G401.6 (cell line): Measurements from ENCODE around the gene ST8SIA1.
"Not testable (repeated sequence)": the region's sequence is repeated elsewhere in the genome, so short reads cannot be mapped to it uniquely, and the experiment has no call there.

Experiments used
- FAIRE-seq: peaks from 2 replicates; lab custom pipeline; 2012; peaks lifted over from hg19 to GRCh38; lab: Jason Lieb, UNC

The ST8SIA1 gene

GRCh38 chr12:22160396-22161003 lies 174.0 kb downstream of the ST8SIA1 start:
- FAIRE-seq: no peak

- not testable (repeated sequence) for FAIRE-seq
These were observed 185.2 kb downstream of the ST8SIA1 start for GRCh38 chr12:22149286-22149685.

- not testable (repeated sequence) for FAIRE-seq
These were observed 187.8 kb downstream of the ST8SIA1 start for GRCh38 chr12:22146686-22147085.
